Measurements from ENCODE around the gene MARK4.
"Not testable (repeated sequence)": the region's sequence is repeated elsewhere in the genome, so short reads cannot be mapped to it uniquely, and the experiment has no call there.

MARK4 gene

GRCh38 chr19:45243144-45243732 lies 7.8 kb upstream of the MARK4 start:
- no peak for DNase-seq

- no peak for DNase-seq
Observed at GRCh38 chr19:45244133-45244794, 6.8 kb upstream of the MARK4 start.

- no peak for DNase-seq
Observed at GRCh38 chr19:45245334-45245787, 5.7 kb upstream of the MARK4 start, which contains the start of gene EXOC3L2. Gene EXOC3L2, minus strand, starts transcription at chr19:45245407. Its CDS starts 6,362 bp downstream, at chr19:45239045.

GRCh38 chr19:45245826-45246225 lies 5.2 kb upstream of the MARK4 start:
- DNase-seq = no peak

GRCh38 chr19:45247136-45247535 lies 3.9 kb upstream of the MARK4 start:
- no peak for DNase-seq

GRCh38 chr19:45249261-45250033 lies 1.6 kb upstream of the MARK4 start:
- DNase-seq = no peak

- no peak for DNase-seq
Observed at GRCh38 chr19:45250216-45250831, 747 bp upstream of the MARK4 start.

- peak in 5 of 56 donors; percentile 2 to 45 (median 12) for DNase-seq
Observed at GRCh38 chr19:45251452-45252354, 632 bp downstream of the MARK4 start.

- peak in 7 of 56 donors; percentile 3 to 12 (median 5) for DNase-seq
Observed at GRCh38 chr19:45253396-45254027, 2.4 kb downstream of the MARK4 start.

GRCh38 chr19:45254044-45254531 lies 3.0 kb downstream of the MARK4 start:
- no peak for DNase-seq

GRCh38 chr19:45255611-45256157 lies 4.6 kb downstream of the MARK4 start:
- DNase-seq = no peak

GRCh38 chr19:45256836-45257235 lies 5.8 kb downstream of the MARK4 start:
- DNase-seq = no peak

- no peak for DNase-seq
Observed at GRCh38 chr19:45258862-45259261, 7.8 kb downstream of the MARK4 start.

- no peak for DNase-seq
Observed at GRCh38 chr19:45262570-45262969, 11.5 kb downstream of the MARK4 start.

GRCh38 chr19:45263013-45263412 lies 11.9 kb downstream of the MARK4 start:
- no peak for DNase-seq

GRCh38 chr19:45264781-45265317 lies 13.8 kb downstream of the MARK4 start:
- DNase-seq = no peak

- DNase-seq = no peak
Observed at GRCh38 chr19:45265375-45265774, 14.3 kb downstream of the MARK4 start.

GRCh38 chr19:45267296-45267695 lies 16.2 kb downstream of the MARK4 start:
- DNase-seq = no peak

- not testable (repeated sequence) for DNase-seq
Observed at GRCh38 chr19:45269939-45270338, 18.9 kb downstream of the MARK4 start.

Measured in amygdala (tissue), 56 donors.